B cell (primary cell): ENCODE measurements around the gene KRTAP10-8. TPM values are rescaled to one million over a fixed set of nuclear protein-coding genes. Genes with fewer than 3 reads are reported as not detected.

Experiments
- ATAC-seq: fragments of 200-7000 bp; cut with Tn5 transposase; one replicate; pipeline ENCODE4 v1.10.0; 2021; ENCODE audit warnings: low read depth, mild to moderate bottlenecking, moderate number of reproducible peaks, moderate library complexity
- CTCF ChIA-PET: fragments of 350-600 bp; sonication (Branson Sonifier 250); formaldehyde crosslinking; loops from one replicate; lab custom pipeline; 2021; ENCODE audit warnings: antibody characterized with exemption, inconsistent platforms; lab: Charles Lee
- POLR2A ChIA-PET: fragments of 350-600 bp; sonication (Branson Sonifier 250); formaldehyde crosslinking; loops from one replicate; lab custom pipeline; 2021; ENCODE audit warnings: antibody characterized with exemption; lab: Charles Lee
- DNase-seq: peaks from one replicate; pipeline ENCODE4 v3.0.0; 2013
- H2AFZ ChIP-seq: 2 replicates; pipeline ENCODE4 v1.6.1; 2012; ENCODE audit warnings: mild to moderate bottlenecking, low read depth, low read length; ENCODE audit not compliant: insufficient read depth, poor library complexity, severe bottlenecking
- H3K27ac ChIP-seq, 2 donors: 1 replicate in 1 of 2; 2 replicates in 1 of 2; pipeline ENCODE4 v1.5.1; 2012 to 2013; ENCODE audit warnings: low read length in 2 of 2, mild to moderate bottlenecking in 2 of 2, moderate library complexity in 1 of 2
- H3K27me3 ChIP-seq, 4 experiments: fragments of 200-600 bp in 1 of 4; sonication (generic) in 1 of 4; replicated peaks in 1 of 4; 1 replicate in 2 of 4; 2 replicates in 2 of 4; pipeline versions ENCODE4 v1.6.1 to v1.7.0; 2013 to 2016; ENCODE audit warnings: low read length in 3 of 4, mild to moderate bottlenecking in 2 of 4, mixed read lengths in 1 of 4, moderate library complexity in 1 of 4; ENCODE audit not compliant: insufficient read depth in 4 of 4, control insufficient read depth in 3 of 4; ENCODE audit errors: control extremely low read depth in 1 of 4
- H3K36me3 ChIP-seq, 2 experiments: replicated peaks in 1 of 2; 1 replicate in 1 of 2; 2 replicates in 1 of 2; pipeline versions ENCODE4 v1.6.1 to v1.7.1; 2013; ENCODE audit warnings: low read length in 1 of 2; ENCODE audit not compliant: insufficient read depth in 2 of 2, control insufficient read depth in 1 of 2; ENCODE audit errors: control extremely low read depth in 1 of 2, extremely low read depth in 1 of 2
- H3K4me1 ChIP-seq, 2 donors: fragments of 200-600 bp in 1 of 2; sonication (generic) in 1 of 2; 1 replicate in 1 of 2; 2 replicates in 1 of 2; pipeline versions ENCODE4 v1.5.1 to v1.6.1; 2013 to 2017; ENCODE audit warnings: low read length in 2 of 2; ENCODE audit not compliant: control insufficient read depth in 2 of 2, insufficient read depth in 2 of 2
- H3K4me2 ChIP-seq: replicated peaks from 2 replicates; pipeline ENCODE3; 2012; ENCODE audit warnings: mild to moderate bottlenecking, low read depth, low read length; ENCODE audit not compliant: poor library complexity, severe bottlenecking
- H3K4me3 ChIP-seq, 5 experiments: fragments of 200-600 bp in 1 of 5; sonication (generic) in 1 of 5; 1 replicate in 3 of 5; 2 replicates in 2 of 5; pipeline versions ENCODE4 v1.5.1 to v1.7.0; 2011 to 2016; ENCODE audit warnings: low read length in 4 of 5, mild to moderate bottlenecking in 4 of 5, low read depth in 2 of 5, control low read depth in 1 of 5, moderate library complexity in 1 of 5; ENCODE audit not compliant: insufficient read depth in 1 of 5; ENCODE audit errors: control extremely low read depth in 1 of 5, extremely low read depth in 1 of 5
- H3K79me2 ChIP-seq: fragments of 200-600 bp; sonication (generic); one replicate; pipeline ENCODE4 v1.6.0; 2016; ENCODE audit warnings: low read length; ENCODE audit not compliant: control insufficient read depth, insufficient read depth
- H3K9ac ChIP-seq: fragments of 200-600 bp; sonication (generic); 2 replicates; pipeline ENCODE4 v1.6.1; 2017; ENCODE audit warnings: mild to moderate bottlenecking, low read length, moderate library complexity
- H3K9me3 ChIP-seq, 3 donors: one replicate each; pipeline versions ENCODE4 v1.6.1 to v1.7.1; 2013; ENCODE audit warnings: low read length in 2 of 3; ENCODE audit not compliant: control insufficient read depth in 2 of 3, insufficient read depth in 1 of 3; ENCODE audit errors: control extremely low read depth in 1 of 3
- H4K20me1 ChIP-seq: 2 replicates; pipeline ENCODE4 v1.6.0; 2012; ENCODE audit warnings: mild to moderate bottlenecking, low read length; ENCODE audit not compliant: insufficient read depth, control insufficient read depth, poor library complexity, severe bottlenecking
- H3K27ac Mint-ChIP-seq: one replicate; pipeline ENCODE4 v1.8.0; 2021; ENCODE audit warnings: mixed read lengths
- H3K27me3 Mint-ChIP-seq: one replicate; pipeline ENCODE4 v1.8.0; 2021; ENCODE audit warnings: mixed read lengths
- H3K4me1 Mint-ChIP-seq: one replicate; pipeline ENCODE4 v1.8.0; 2021; ENCODE audit warnings: mixed read lengths
- H3K4me3 Mint-ChIP-seq: one replicate; pipeline ENCODE4 v1.8.0; 2021; ENCODE audit warnings: mixed read lengths
- H3K9me3 Mint-ChIP-seq: one replicate; pipeline ENCODE4 v1.8.0; 2022; ENCODE audit warnings: mixed read lengths; ENCODE audit not compliant: insufficient read depth
- EZH2 ChIP-seq: IDR thresholded peaks from 2 replicates; pipeline ENCODE4 v1.6.1; 2012; ENCODE audit warnings: borderline replicate concordance, low read depth, mild to moderate bottlenecking, moderate library complexity, low read length; ENCODE audit not compliant: insufficient read depth, poor library complexity, severe bottlenecking
- WGBS: methylation state at CpG from one replicate; pipeline ENCODE4 v1.1.5; 2013; ENCODE audit warnings: missing lambda C conversion rate; ENCODE audit not compliant: insufficient coverage; 5-methylcytosine and 5-hydroxymethylcytosine counted together
- intact Hi-C: fragments of 100-400 bp; cut with micrococcal nuclease; formaldehyde crosslinking; loops from one replicate; pipeline ENCODE4 v1.10.0; 2022
- polyA plus RNA-seq: library from polyadenylated mRNA; depleted of rRNA; stranded (reverse); fragments of >200 nt; gene quantifications from 2 replicates; pipeline ENCODE4 v1.2.3, GENCODE V29; 2012
- total RNA-seq, 2 donors: library from RNA; stranded (reverse); fragments of 120-200 nt in 1 of 2; gene quantifications; 1 replicate in 1 of 2; 2 replicates in 1 of 2; pipeline versions ENCODE4 v1.2.3 to v1.2.4, GENCODE V29; 2013 to 2022
- TF ChIP-seq, protein P1 (sequence below): fragments of 200-600 bp; IDR thresholded peaks from one replicate; pipeline ENCODE4 v1.8.0; 2022; ENCODE audit warnings: antibody characterized with exemption, mild to moderate bottlenecking

Gene KRTAP10-8
- total and polyA plus RNA-seq, 2 donors (not counting 1 experiment from before 2014, with no cell fraction given): not detected

DNA sequence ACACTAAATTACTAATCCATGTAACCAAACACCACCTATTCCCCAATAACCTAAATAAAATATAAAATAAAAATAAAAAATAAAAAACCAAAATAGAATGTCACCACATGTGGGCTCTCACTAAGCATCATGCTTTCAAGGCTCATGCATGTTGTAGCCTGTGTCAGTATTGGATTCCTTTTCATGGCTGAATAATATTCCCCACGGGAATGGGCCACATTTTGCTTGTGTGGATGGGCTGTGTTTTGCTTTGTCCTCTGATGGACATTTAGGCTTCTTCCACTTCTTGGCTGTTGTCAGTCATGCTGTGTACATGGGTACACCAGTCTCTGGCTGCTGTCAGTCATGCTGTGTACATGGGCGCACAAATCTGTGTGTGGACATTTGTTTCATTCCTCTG, 22.8 kb upstream of the KRTAP10-8 start:
- no peaks in the 10 kb centered on the region for H4K20me1 ChIP-seq
- Mint-ChIP-seq H3K9me3 (peaks cover 2% of the 10 kb centered on the region), H3K27ac (no peak overlapping the region), H3K27me3 (peaks cover 48% of the 10 kb centered on the region), H3K4me3 (no peak overlapping the region), H3K4me1 (no peaks in the 10 kb centered on the region)
- H3K4me2 ChIP-seq: no peak overlapping the region
- no peaks in the 10 kb centered on the region for H3K4me1 ChIP-seq
- no peaks in the 10 kb centered on the region for H3K36me3 ChIP-seq
- H3K27me3 ChIP-seq: peaks cover 0 to 17% (median 3%) of the 10 kb centered on the region in 4 experiments
- ChIA-PET POLR2A (no interaction called here), CTCF (no interaction called here)
- intact Hi-C loops: no loop called here
- H2AFZ ChIP-seq: no peak overlapping the region
- 100% methylated on average over 2 of the region's 2 CpGs for WGBS
- H3K4me3 ChIP-seq: no peak overlapping the region
- peaks cover 0 to 4% (median 0%) of the 10 kb centered on the region in 3 donors for H3K9me3 ChIP-seq
- ATAC-seq (no peak), DNase-seq (no peak)
- no peaks in the 10 kb centered on the region for H3K79me2 ChIP-seq
- H3K27ac ChIP-seq: no peak overlapping the region
- TF ChIP-seq EZH2: no peak
- TF ChIP-seq, protein P1, sequence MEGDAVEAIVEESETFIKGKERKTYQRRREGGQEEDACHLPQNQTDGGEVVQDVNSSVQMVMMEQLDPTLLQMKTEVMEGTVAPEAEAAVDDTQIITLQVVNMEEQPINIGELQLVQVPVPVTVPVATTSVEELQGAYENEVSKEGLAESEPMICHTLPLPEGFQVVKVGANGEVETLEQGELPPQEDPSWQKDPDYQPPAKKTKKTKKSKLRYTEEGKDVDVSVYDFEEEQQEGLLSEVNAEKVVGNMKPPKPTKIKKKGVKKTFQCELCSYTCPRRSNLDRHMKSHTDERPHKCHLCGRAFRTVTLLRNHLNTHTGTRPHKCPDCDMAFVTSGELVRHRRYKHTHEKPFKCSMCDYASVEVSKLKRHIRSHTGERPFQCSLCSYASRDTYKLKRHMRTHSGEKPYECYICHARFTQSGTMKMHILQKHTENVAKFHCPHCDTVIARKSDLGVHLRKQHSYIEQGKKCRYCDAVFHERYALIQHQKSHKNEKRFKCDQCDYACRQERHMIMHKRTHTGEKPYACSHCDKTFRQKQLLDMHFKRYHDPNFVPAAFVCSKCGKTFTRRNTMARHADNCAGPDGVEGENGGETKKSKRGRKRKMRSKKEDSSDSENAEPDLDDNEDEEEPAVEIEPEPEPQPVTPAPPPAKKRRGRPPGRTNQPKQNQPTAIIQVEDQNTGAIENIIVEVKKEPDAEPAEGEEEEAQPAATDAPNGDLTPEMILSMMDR: no peak
- no peak overlapping the region for H3K9ac ChIP-seq

DNA sequence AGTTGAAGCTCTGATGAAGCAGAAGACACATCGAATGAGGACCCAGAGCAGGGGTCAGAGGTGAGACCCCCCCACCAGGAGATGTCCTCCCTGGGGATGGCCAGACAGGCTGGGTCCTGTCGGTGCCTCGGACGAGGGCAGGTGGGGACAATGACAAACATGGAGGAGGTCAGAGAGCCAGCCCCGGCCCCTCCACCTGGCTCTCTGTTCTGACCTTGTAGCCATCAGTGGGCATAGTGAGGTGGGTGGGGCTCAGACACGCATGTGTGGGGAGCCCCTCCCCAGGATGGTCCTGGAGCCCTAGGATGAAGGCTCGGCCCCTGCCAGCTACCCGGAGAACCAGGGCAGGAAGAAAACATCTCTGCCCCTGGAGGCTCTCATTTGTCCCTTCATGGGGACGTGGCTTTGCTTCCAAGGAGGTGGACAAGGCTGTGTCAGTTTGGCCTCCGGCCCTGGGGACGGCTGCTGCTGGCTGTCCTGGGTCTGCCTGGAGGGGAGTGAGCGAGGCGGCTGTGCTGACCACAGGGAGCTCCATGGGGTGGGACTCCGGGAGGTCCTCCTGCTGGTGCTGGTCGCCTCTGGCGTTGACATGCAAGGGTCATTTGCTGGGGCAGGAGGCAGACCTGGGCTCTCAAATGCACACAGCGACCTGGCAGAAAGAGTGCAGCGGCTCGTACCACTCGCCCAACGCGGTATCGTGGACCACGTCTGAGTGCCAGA, 22.1 kb upstream of the KRTAP10-8 start:
- intact Hi-C loops: no loop called here
- H3K79me2 ChIP-seq: no peaks in the 10 kb centered on the region
- DNase-seq (no peak), ATAC-seq (no peak)
- Mint-ChIP-seq H3K27ac (no peak overlapping the region), H3K4me3 (no peak overlapping the region), H3K4me1 (no peaks in the 10 kb centered on the region), H3K27me3 (peaks cover 43% of the 10 kb centered on the region), H3K9me3 (peaks cover 2% of the 10 kb centered on the region)
- WGBS: 88% methylated on average over 24 of the region's 24 CpGs
- no peaks in the 10 kb centered on the region for H3K36me3 ChIP-seq
- no peak overlapping the region for H3K4me3 ChIP-seq
- no peaks in the 10 kb centered on the region for H3K4me1 ChIP-seq
- ChIA-PET CTCF (no interaction called here), POLR2A (no interaction called here)
- no peaks in the 10 kb centered on the region for H4K20me1 ChIP-seq
- no peak overlapping the region for H3K4me2 ChIP-seq
- H3K9me3 ChIP-seq: peaks cover 0 to 4% (median 0%) of the 10 kb centered on the region in 3 donors
- H3K9ac ChIP-seq: no peak overlapping the region
- TF ChIP-seq, protein P1: no peak
- TF ChIP-seq EZH2: no peak
- H3K27me3 ChIP-seq: peaks cover 0 to 14% (median 3%) of the 10 kb centered on the region in 4 experiments
- no peak overlapping the region for H3K27ac ChIP-seq
- no peak overlapping the region for H2AFZ ChIP-seq
